Stimulated activated CD8-positive, alpha-beta memory T cell treated with anti-CD3 and anti-CD28 coated beads, Interleukin-7, amount 100 ng/mL, for 24 hours (primary cell): ENCODE measurements around the gene PPIC.

Experiments
- DNase-seq: peaks from one replicate; pipeline ENCODE4 v3.0.0-alpha.2; 2020; ENCODE audit warnings: low read depth

Gene PPIC

DNA sequence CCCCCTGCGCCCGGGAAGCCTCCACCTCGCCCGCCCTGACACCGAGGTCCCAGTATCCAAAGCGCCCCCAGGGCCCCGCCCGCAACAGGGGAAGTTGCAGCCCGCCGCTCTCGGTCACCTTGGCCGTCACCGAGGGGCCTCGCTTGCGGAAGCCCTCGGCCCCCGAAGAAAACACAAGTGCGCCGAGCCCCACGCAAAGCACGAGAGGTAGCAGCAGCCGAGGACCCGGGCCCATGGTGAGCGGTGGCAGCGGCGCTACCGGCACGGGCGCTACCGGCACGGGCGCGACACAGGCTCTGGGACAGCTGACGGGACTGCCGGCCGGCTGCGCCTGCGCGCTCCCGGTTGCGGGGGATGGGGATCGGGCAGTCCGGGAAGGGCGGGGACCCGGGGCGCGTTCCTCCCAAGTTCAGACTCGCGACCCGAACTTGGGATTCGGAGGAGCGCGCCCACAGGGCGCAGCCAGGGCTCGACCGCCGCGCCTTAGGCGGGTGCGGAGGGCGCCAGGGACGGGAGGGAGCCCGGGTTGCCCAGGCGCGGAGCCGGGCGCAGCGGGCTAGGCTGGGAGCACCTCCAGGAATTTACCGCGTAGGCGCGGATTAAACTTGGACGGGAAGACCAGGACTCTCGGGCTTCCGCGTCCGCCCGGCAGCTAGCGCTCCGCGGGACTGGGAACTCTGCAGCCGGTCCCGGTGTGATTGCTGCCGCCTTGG is at the start of gene PPIC:
Gene PPIC (minus strand): TSS at position 335 of the 713 bp plus-strand sequence. CDS start 100 bp downstream, at position 235.
- no peak for DNase-seq

DNA sequence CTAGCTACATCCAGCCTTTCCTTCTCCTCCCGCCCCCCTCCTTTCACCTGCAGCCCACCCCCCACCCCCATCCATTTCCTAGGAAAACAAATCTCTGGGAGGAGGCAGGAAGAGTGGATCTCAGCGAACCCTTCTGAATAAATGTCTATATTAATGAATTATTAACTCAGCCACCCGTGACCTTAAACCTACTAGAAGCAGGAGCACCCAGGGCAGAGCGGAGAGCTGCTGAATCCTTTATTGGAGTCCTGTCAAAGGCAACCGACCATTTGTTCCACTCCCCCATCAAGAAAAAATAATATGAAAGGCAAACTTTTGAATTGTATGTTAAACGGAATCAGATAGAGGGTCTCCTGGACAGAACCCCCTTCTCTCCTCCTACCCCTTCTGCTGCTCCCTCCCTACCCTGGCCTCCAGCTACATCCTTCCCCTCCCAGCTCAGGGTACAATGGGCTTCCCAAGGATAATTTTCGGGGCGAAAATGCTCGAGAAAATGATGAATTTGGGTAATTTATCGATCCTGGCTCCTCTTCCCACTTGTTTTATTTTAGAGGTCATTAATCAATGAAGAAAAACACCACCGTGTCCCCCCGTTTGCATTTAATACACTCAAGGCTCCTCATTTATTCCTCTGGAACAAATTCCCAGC is 49.2 kb upstream of the PPIC start:
- no peak for DNase-seq

GRCh38 chr5:123084730-123085605 is 48.4 kb upstream of the PPIC start:
- no peak for DNase-seq

- no peak for DNase-seq
These were observed 46.8 kb upstream of the PPIC start for GRCh38 chr5:123083298-123083697.

GRCh38 chr5:123080215-123080614 is 43.7 kb upstream of the PPIC start:
- DNase-seq = no peak

DNA sequence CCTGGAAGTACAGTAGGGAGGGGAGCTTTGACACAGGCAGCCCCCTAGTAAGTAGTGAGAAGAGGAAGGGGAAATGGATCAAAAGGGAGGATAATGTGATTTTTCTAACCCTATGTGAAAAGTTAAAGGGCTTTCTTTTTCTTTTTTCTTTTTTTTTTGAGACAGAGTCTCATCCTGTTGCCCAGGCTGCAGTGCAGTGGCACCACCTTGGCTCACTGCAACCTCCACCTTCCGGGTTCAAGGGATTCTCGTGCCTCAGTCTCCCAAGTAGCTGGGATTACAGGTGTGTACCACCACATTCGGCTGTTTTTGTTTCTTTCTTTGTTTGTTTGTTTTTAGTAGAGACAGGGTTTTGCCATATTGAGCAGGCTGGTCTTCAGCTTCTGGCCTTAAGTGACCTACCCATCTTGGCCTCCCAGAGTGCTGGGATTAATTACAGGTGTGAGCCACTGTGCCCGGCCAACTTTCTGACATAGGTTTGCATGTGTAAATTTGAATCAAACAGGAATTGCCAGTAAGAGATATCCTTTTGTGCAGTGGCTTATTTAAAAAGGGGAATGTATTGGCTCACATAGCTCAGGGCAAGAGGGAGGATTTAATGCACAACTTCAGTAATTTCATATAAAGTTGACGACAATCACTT is 39.1 kb upstream of the PPIC start:
- DNase-seq = no peak

DNA sequence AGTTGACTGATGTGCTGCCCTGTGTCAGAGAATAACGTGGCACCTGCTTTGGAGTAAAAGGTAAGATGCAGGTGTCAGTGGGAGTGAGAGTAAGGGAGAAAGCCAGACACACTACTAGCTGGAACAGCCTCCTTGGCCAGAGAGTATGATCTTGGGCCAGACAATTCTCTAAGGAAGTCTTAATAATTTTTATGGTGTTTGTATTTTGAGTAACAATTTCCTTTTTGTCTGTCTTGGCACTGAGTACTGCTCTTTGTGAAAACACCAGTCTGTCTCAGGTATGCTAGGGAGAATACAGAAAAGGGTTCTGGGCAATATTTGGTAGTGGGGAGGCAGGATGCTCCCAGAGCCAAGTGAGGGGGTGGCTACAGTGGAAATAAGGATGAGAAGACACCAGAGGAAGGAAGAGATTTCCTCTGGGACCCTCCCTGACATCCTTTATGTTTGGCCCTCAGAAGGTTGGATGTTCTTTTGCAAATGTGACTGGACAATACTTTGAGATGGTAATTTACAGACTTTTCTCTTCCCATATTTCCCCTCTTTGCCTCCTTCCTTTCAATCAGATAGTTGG is 31.9 kb upstream of the PPIC start:
- no peak for DNase-seq

- DNase-seq = no peak
These were observed 29.5 kb upstream of the PPIC start for GRCh38 chr5:123066016-123066415.

GRCh38 chr5:123059455-123059854 is 22.9 kb upstream of the PPIC start:
- DNase-seq = no peak

DNA sequence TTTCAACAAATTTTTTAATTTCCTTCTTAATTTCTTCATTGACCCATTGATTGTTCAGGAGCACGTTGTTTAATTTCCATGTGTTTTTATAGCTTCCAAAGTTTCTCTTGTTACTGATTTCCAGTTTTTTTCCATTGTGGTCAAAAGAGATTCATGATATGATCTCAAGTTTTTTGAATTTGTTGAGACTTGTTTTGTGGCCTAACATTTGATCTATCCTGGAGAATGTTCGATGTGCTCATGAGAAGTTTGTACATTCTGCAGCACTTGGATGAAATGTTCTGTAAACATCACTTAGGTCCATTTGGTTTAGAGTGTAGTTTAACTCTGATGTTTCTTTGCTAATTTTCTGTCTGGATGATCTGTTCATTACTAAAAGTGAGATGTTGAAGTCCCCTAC is 14.7 kb upstream of the PPIC start:
- DNase-seq = no peak

DNA sequence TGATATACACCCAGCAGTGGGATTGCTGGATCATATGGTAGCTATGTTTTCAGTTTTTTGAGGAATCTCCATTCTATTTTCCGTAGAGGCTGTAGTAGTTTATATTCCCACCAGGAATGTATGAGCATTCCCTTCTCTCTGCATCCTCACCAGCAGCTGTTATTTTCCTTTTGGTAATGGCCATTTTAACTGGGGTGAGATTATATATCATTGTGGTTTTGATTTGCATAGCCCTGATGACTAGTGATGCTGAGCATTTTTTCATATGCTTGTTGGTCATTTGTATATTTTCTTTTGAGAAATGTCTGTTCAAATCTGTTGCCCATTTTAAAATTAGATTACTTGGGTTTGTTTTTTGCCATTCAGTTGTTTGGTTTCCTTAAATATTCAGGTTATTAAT is 11.2 kb upstream of the PPIC start:
- DNase-seq = no peak

GRCh38 chr5:123046222-123046621 is 9.7 kb upstream of the PPIC start:
- DNase-seq = no peak

GRCh38 chr5:123044926-123045617 is 8.5 kb upstream of the PPIC start:
- no peak for DNase-seq

DNA sequence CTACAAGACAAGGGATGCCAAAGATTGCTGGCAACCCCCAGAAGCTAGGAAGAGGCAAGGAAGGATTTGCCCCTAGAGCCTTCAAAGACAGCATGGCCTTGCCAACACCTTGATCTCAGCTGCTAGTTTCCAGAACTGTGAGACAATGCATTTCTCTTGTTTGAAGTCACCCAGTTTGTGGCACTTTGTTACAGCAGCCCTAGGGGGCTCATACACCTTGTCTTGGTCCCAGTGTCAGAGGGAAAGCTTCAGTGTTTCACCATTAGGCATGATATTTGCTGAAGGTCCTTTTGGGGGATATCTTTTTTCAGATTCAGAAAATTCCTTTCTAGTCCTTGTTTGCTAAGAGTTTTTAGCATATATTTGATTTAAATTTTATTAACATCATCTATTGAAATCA is 3.1 kb upstream of the PPIC start:
- no peak for DNase-seq

DNA sequence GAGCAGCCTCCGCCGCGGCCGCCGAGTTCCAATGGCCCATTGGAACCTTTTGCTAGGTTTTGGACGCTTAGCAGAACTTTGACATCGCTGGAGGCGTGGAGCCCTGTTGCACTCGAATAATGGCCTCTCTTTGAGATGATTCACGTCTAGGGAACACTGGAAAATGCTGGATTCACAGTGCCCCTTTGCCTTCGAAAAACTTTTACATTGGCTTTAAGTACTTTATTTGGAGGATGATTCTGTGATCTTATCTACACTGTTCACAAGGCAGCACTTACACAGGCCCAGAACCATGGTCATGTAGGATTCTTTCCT is 536 bp upstream of the PPIC start:
- DNase-seq = no peak

DNA sequence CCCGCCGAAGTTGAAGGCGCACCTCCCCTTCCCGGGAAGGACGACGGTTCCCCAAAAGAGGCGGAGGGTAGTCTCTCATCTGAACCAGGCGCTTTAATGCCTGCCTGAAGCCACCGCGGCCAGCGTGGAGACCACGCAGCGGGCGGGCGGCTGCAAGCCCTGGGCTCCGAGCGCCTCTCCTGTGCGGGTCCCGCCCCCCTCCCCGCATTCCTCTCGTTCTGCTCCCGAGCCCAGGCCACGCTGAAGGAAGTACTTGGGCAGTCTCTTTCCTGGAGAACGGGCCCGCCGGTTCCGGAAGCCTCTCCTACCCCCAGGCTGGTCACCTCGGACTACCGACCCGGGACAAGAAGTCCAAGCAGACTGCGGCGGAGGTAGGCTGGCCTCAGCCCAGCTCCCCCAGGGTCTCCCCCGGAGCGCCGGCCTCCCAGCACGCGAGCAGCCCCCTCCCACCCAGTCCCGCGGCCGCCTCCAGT is 571 bp downstream of the PPIC start:
- no peak for DNase-seq

DNA sequence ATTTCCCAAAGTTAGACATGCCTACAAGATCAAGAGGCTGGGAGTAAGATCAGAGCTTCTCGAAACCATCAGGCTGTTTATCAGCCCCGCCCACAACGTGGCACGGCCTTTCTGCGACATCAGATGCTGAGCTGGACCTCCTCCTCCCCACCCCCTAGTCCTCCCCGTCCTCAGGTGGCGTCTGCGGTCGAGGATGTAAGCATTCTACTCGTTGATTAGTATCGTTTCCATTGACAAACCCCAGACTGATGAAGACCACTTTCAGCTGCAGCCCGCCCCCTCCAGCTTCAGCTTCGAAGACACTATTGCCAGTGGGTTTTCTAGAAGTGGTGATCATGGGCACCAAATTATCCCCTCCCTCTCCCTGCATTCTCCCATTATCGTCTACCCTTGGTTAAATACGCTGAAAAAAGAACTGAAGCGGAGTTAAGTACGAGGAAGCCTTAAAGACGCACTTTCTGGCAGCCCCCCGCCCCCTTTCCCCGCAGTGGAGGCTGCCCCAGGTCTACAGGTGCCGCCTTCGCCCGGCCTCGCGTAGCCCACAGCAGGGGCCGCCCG is 1.1 kb downstream of the PPIC start:
- DNase-seq = no peak

DNA sequence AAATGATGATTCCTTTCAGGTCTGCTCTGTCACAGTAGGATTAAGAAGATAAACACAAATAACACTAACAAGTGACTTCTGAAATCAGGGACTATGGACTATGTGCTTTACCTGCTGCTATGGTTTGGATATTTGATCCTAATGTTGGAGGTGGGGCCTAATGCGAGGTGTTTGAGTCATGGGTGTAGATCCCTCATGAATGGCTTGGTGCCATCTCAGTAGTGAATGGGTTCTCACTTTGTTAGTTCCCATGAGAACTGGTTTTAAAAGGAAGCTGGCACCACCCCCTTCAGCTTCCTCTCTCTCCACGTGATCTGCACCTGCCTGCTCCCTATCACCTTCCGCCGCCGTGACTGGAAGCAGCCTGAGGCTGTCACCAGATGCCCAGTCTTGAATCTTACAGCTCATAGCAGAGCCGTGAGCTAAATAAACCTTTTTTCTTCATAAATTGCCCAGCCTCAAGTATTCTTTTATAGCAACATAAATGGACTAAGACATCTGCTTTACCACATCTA is 3.3 kb downstream of the PPIC start:
- no peak for DNase-seq

- no peak for DNase-seq
These were observed 8.3 kb downstream of the PPIC start for GRCh38 chr5:123028222-123028621.

DNA sequence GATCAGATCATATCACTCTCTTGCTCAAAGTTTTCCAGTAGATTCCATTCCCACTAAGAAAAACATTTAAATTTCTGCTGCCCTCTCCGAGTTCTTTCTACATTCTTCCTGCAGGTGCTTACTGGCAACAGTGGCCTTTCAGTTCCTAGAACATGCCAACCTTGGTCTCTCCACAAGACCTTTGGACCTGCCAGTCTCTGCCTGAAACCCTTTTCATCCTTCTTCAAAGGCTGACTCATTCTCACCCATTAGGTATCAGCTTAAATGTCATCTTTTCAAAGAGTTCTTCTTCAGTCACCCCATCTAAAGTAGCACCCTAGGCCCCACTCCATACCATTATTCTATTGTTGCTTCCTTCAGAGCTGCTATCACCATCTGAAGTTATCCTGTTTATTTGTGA is 21.8 kb downstream of the PPIC start:
- DNase-seq = no peak

DNA sequence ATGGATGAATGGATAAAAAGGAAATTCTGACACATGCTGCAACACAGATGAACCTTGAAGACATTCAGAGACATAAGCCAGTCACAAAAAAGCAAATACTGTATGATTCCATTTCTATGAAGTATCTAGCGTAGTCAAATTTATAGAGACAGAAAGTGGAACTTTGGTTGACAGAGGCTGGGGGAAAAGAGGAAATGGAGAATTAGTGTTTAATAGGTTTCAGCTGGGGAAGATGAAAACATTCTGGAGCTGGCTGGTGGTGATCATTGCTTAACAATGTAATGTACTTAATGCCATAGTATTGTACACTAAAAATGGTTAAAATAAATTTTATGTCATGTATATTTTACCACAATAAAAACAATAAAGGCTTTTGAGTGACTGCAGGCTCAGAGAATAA is 24.2 kb downstream of the PPIC start:
- no peak for DNase-seq
